ENCODE measurements around the gene DNAH11.
"Not testable (repeated sequence)": the region's sequence is repeated elsewhere in the genome, so short reads cannot be mapped to it uniquely, and the experiment has no call there.

The DNAH11 gene

GRCh38 chr7:21806388-21806787, 263.5 kb downstream of the DNAH11 start:
- DNase-seq, result no peak

GRCh38 chr7:21819048-21819447, 276.2 kb downstream of the DNAH11 start:
- no peak for DNase-seq

GRCh38 chr7:21828841-21829240, 286.0 kb downstream of the DNAH11 start:
- no peak for DNase-seq

- DNase-seq, result peak; percentile 67
Measured at GRCh38 chr7:21829731-21830130, 286.9 kb downstream of the DNAH11 start.

- no peak for DNase-seq
Measured at GRCh38 chr7:21844742-21845141, 301.9 kb downstream of the DNAH11 start.

- DNase-seq, result no peak
Measured at GRCh38 chr7:21850531-21851285, 307.9 kb downstream of the DNAH11 start.

- no peak for DNase-seq
Measured at GRCh38 chr7:21851559-21851967, 308.7 kb downstream of the DNAH11 start.

GRCh38 chr7:21865631-21866204, 322.9 kb downstream of the DNAH11 start:
- not testable (repeated sequence) for DNase-seq

GRCh38 chr7:21866731-21867130, 323.9 kb downstream of the DNAH11 start:
- no peak for DNase-seq

GRCh38 chr7:21867226-21867625, 324.4 kb downstream of the DNAH11 start:
- DNase-seq, result no peak

- DNase-seq, result no peak
Measured at GRCh38 chr7:21867816-21868575, 325.2 kb downstream of the DNAH11 start.

- no peak for DNase-seq
Measured at GRCh38 chr7:21868576-21868850, 325.7 kb downstream of the DNAH11 start.

- DNase-seq, result no peak
Measured at GRCh38 chr7:21869785-21870402, 327.1 kb downstream of the DNAH11 start.

- no peak for DNase-seq
Measured at GRCh38 chr7:21883069-21883468, 340.2 kb downstream of the DNAH11 start.

- not testable (repeated sequence) for DNase-seq
Measured at GRCh38 chr7:21883501-21883900, 340.7 kb downstream of the DNAH11 start.

- no peak for DNase-seq
Measured at GRCh38 chr7:21884496-21884895, 341.7 kb downstream of the DNAH11 start.

- DNase-seq, result no peak
Measured at GRCh38 chr7:21886396-21886795, 343.6 kb downstream of the DNAH11 start.

GRCh38 chr7:21887353-21887752, 344.5 kb downstream of the DNAH11 start:
- DNase-seq, result no peak

- no peak for DNase-seq
Measured at GRCh38 chr7:21887779-21888178, 344.9 kb downstream of the DNAH11 start.

- DNase-seq, result no peak
Measured at GRCh38 chr7:21891291-21891690, 348.5 kb downstream of the DNAH11 start.

- DNase-seq, result no peak
Measured at GRCh38 chr7:21893401-21893800, 350.6 kb downstream of the DNAH11 start.

GRCh38 chr7:21898265-21898930, 355.6 kb downstream of the DNAH11 start:
- no peak for DNase-seq

- DNase-seq, result no peak
Measured at GRCh38 chr7:21902240-21902639, 359.4 kb downstream of the DNAH11 start.
